Loucy (cell line): ENCODE measurements around the gene JAG1.

ENCODE experiments used
- H2AFZ ChIP-seq: fragments of 200-600 bp; sonication (generic); 2 replicates; pipeline ENCODE4 v1.6.0; 2016; ENCODE audit warnings: antibody characterized with exemption, mild to moderate bottlenecking, low read length, moderate library complexity
- H3F3A ChIP-seq: fragments of 200-600 bp; 2 replicates; pipeline ENCODE4 v1.6.0; 2016; ENCODE audit warnings: antibody characterized with exemption, low read depth, mild to moderate bottlenecking
- H3K27me3 ChIP-seq: fragments of 200-600 bp; sonication (generic); 2 replicates; pipeline ENCODE4 v1.6.1; 2014; ENCODE audit warnings: low read length, mild to moderate bottlenecking; ENCODE audit not compliant: insufficient read depth, poor library complexity, severe bottlenecking
- H3K36me3 ChIP-seq: fragments of 200-600 bp; sonication (generic); 2 replicates; pipeline ENCODE4 v1.6.1; 2016; ENCODE audit warnings: low read length; ENCODE audit not compliant: insufficient read depth
- H3K4me1 ChIP-seq: fragments of 200-600 bp; sonication (generic); 2 replicates; pipeline ENCODE4 v1.5.1; 2014; ENCODE audit warnings: low read length, mild to moderate bottlenecking; ENCODE audit not compliant: insufficient read depth, poor library complexity, severe bottlenecking
- H3K4me2 ChIP-seq: fragments of 200-600 bp; sonication (generic); 2 replicates; pipeline ENCODE4 v1.6.0; 2014; ENCODE audit warnings: antibody characterized with exemption, low read length, low read depth, mild to moderate bottlenecking; ENCODE audit not compliant: poor library complexity, severe bottlenecking
- H3K4me3 ChIP-seq: fragments of 200-600 bp; sonication (generic); 2 replicates; pipeline ENCODE4 v1.5.1; 2014; ENCODE audit warnings: low read length, mild to moderate bottlenecking, mixed read lengths; ENCODE audit not compliant: poor library complexity, severe bottlenecking
- H3K79me2 ChIP-seq: fragments of 200-600 bp; sonication (generic); 2 replicates; pipeline ENCODE4 v1.6.1; 2014; ENCODE audit warnings: low read length; ENCODE audit not compliant: insufficient read depth
- H3K9ac ChIP-seq: fragments of 200-600 bp; sonication (generic); 2 replicates; pipeline ENCODE4 v1.6.0; 2014; ENCODE audit warnings: mild to moderate bottlenecking, low read depth, low read length, moderate library complexity; ENCODE audit not compliant: poor library complexity, severe bottlenecking
- H3K9me2 ChIP-seq: fragments of 200-600 bp; sonication (generic); replicated peaks from 2 replicates; pipeline ENCODE4 v1.6.1; 2016; ENCODE audit warnings: low read depth, low read length, mixed read lengths
- H3K9me3 ChIP-seq: fragments of 200-600 bp; sonication (generic); 2 replicates; pipeline ENCODE4 v1.6.1; 2014; ENCODE audit warnings: mild to moderate bottlenecking, antibody characterized with exemption, low read length, low read depth; ENCODE audit not compliant: insufficient read depth
- H4K20me1 ChIP-seq: fragments of 200-600 bp; sonication (generic); 2 replicates; pipeline ENCODE4 v1.6.0; 2014; ENCODE audit warnings: antibody characterized with exemption, low read length, mild to moderate bottlenecking; ENCODE audit not compliant: insufficient read depth, poor library complexity, severe bottlenecking
- CTCF ChIP-seq: fragments of 200-600 bp; sonication (generic); conservative IDR thresholded peaks from 2 replicates; pipeline ENCODE4 v1.5.1; 2014; ENCODE audit warnings: mild to moderate bottlenecking, antibody characterized with exemption, low read length
- EZH2phosphoT487 ChIP-seq: fragments of 200-600 bp; IDR thresholded peaks from 2 replicates; pipeline ENCODE4 v1.6.1; 2018; ENCODE audit warnings: antibody characterized with exemption, mild to moderate bottlenecking, moderate library complexity, borderline replicate concordance

Gene JAG1

GRCh38 chr20:10670501-10671220 is 3.1 kb downstream of the JAG1 start:
- Histone ChIP-seq H3F3A (no peaks in the 10 kb centered on the region), H3K27me3 (no peaks in the 10 kb centered on the region), H3K4me2 (no peak overlapping the region), H3K4me1 (no peaks in the 10 kb centered on the region), H3K9me2 (no peaks in the 10 kb centered on the region), H3K79me2 (no peaks in the 10 kb centered on the region), H3K36me3 (no peaks in the 10 kb centered on the region), H3K9me3 (no peaks in the 10 kb centered on the region), H3K4me3 (no peak overlapping the region), H2AFZ (no peak overlapping the region), H3K9ac (no peak overlapping the region), H4K20me1 (no peaks in the 10 kb centered on the region)
- no peak for TF ChIP-seq CTCF
- no peak for TF ChIP-seq EZH2phosphoT487

- Histone ChIP-seq H3K4me2 (no peak overlapping the region), H3K9ac (no peak overlapping the region), H3K4me3 (no peak overlapping the region)
Observed at GRCh38 chr20:10669843-10670446, 3.9 kb downstream of the JAG1 start.

GRCh38 chr20:10668677-10669368 is 5.0 kb downstream of the JAG1 start:
- no peaks in the 10 kb centered on the region for H3K9me2 ChIP-seq
- TF ChIP-seq EZH2phosphoT487 = no peak
- TF ChIP-seq CTCF = no peak
- no peaks in the 10 kb centered on the region for H3K4me1 ChIP-seq
- no peaks in the 10 kb centered on the region for H3F3A ChIP-seq
- no peak overlapping the region for H2AFZ ChIP-seq
- H3K79me2 ChIP-seq = no peaks in the 10 kb centered on the region
- H3K9ac ChIP-seq = no peak overlapping the region
- H3K4me2 ChIP-seq = no peak overlapping the region
- H3K36me3 ChIP-seq = no peaks in the 10 kb centered on the region
- no peaks in the 10 kb centered on the region for H4K20me1 ChIP-seq
- H3K4me3 ChIP-seq = no peak overlapping the region
- H3K9me3 ChIP-seq = no peaks in the 10 kb centered on the region
- no peaks in the 10 kb centered on the region for H3K27me3 ChIP-seq

More at GRCh38 chr20:10669843-10670446, 3.9 kb downstream of the JAG1 start:
- Histone ChIP-seq H3K79me2 (no peaks in the 10 kb centered on the region), H3F3A (no peaks in the 10 kb centered on the region), H3K9me2 (no peaks in the 10 kb centered on the region), H4K20me1 (no peaks in the 10 kb centered on the region), H3K36me3 (no peaks in the 10 kb centered on the region), H3K9me3 (no peaks in the 10 kb centered on the region), H3K4me1 (no peaks in the 10 kb centered on the region), H3K27me3 (no peaks in the 10 kb centered on the region), H2AFZ (no peak overlapping the region)
- TF ChIP-seq CTCF = no peak
- no peak for TF ChIP-seq EZH2phosphoT487
